GM12878 (cell line): ENCODE results near the gene NEAT1. TPM values are rescaled to one million over a fixed set of nuclear protein-coding genes. Genes with fewer than 3 reads are reported as not detected.

Source experiments
- ATAC-seq: fragments of 200-7000 bp; cut with Tn5 transposase; 3 replicates; pipeline ENCODE4 v1.9.1; 2020; ENCODE audit warnings: mild to moderate bottlenecking, moderate library complexity
- BruUV-seq: library from RNA; stranded (reverse); fragments of 400-500 nt; replicated peaks from 2 replicates; lab custom pipeline; 2021; lab: Mats Ljungman, UMichigan
- CTCF ChIA-PET: fragments of 300-600 bp; sonication (Branson Sonifier 250); formaldehyde crosslinking; extraction: SDS; loops from one replicate; lab custom pipeline; 2021; ENCODE audit warnings: inconsistent platforms; lab: Yijun Ruan, JAX
- POLR2A ChIA-PET: fragments of 350-600 bp; formaldehyde crosslinking; extraction: SDS; loops from one replicate; lab custom pipeline; 2021; ENCODE audit warnings: inconsistent platforms; lab: Charles Lee
- RAD21 ChIA-PET: fragments of 300-600 bp; sonication (Branson Sonifier 250); formaldehyde crosslinking; loops from one replicate; lab custom pipeline; 2023; ENCODE audit warnings: antibody characterized with exemption; ENCODE audit not compliant: unreplicated experiment; lab: Charles Lee
- SMC1A ChIA-PET: fragments of 300-600 bp; sonication (Branson Sonifier 250); formaldehyde crosslinking; loops from one replicate; lab custom pipeline; 2023; ENCODE audit not compliant: unreplicated experiment, uncharacterized antibody; lab: Charles Lee
- DNase-seq: peaks from one replicate; pipeline ENCODE4 v3.0.0-alpha.2; 2011; ENCODE audit warnings: low read depth, low spot score
- FAIRE-seq: peaks from 3 replicates; lab custom pipeline; 2011; peaks lifted over from hg19 to GRCh38; lab: Jason Lieb, UNC
- H2AFZ ChIP-seq: 2 replicates; pipeline ENCODE4 v1.6.0; 2011; ENCODE audit warnings: low read depth, low read length, control low read depth; ENCODE audit not compliant: control insufficient read depth
- H3K27ac ChIP-seq: 2 replicates; pipeline ENCODE4 v1.5.1; 2011; ENCODE audit warnings: control low read depth; ENCODE audit not compliant: control insufficient read depth, insufficient read depth
- H3K27me3 ChIP-seq, 2 experiments: replicated peaks in 1 of 2; 2 replicates each; pipeline versions ENCODE4 v1.6.0 to v1.6.1; 2011; ENCODE audit warnings: low read length in 1 of 2; ENCODE audit not compliant: control insufficient read depth in 2 of 2, insufficient read depth in 2 of 2
- H3K36me3 ChIP-seq, 2 experiments: 2 replicates each; pipeline ENCODE4 v1.5.1; 2011; ENCODE audit warnings: low read length in 1 of 2; ENCODE audit not compliant: control insufficient read depth in 2 of 2, insufficient read depth in 2 of 2
- H3K4me1 ChIP-seq: 2 replicates; pipeline ENCODE4 v1.6.1; 2011; ENCODE audit warnings: mild to moderate bottlenecking, low read length, moderate library complexity, mixed read lengths; ENCODE audit not compliant: control insufficient read depth, insufficient read depth
- H3K4me2 ChIP-seq: 2 replicates; pipeline ENCODE4 v1.6.0; 2011; ENCODE audit warnings: control low read depth; ENCODE audit not compliant: control insufficient read depth, insufficient read depth
- H3K4me3 ChIP-seq: fragments of 200-600 bp; sonication (generic); 2 replicates; pipeline ENCODE4 v1.5.1; 2016
- H3K79me2 ChIP-seq: 2 replicates; pipeline ENCODE4 v1.6.0; 2011; ENCODE audit warnings: low read length; ENCODE audit not compliant: control insufficient read depth, insufficient read depth
- H3K9ac ChIP-seq: 2 replicates; pipeline ENCODE4 v1.8.0; 2011; ENCODE audit warnings: low read length, control low read depth, mixed read lengths; ENCODE audit not compliant: control insufficient read depth, insufficient read depth
- H3K9me3 ChIP-seq: replicated peaks from 3 replicates; pipeline ENCODE4 v1.5.1; 2011; ENCODE audit warnings: mild to moderate bottlenecking, low read length; ENCODE audit not compliant: control insufficient read depth, insufficient read depth
- H4K20me1 ChIP-seq: 2 replicates; pipeline ENCODE4 v1.6.0; 2011; ENCODE audit not compliant: control insufficient read depth, insufficient read depth
- ASH2L ChIP-seq: fragments of 300-600, 200-600 bp; sonication (generic); IDR thresholded peaks from 2 replicates; pipeline ENCODE4 v1.6.1; 2017; ENCODE audit warnings: low read depth, mild to moderate bottlenecking, borderline replicate concordance
- CHD2 ChIP-seq: IDR thresholded peaks from 2 replicates; pipeline ENCODE4 v1.6.1; 2011; ENCODE audit warnings: low read depth, low read length, improper control_type of control experiment, borderline replicate concordance
- ESRRA ChIP-seq: IDR thresholded peaks from 2 replicates; pipeline ENCODE4 v1.6.1; 2012; ENCODE audit warnings: mild to moderate bottlenecking, low read length, improper control_type of control experiment
- FOS ChIP-seq: IDR thresholded peaks from 3 replicates; pipeline ENCODE4 v1.6.1; 2011; ENCODE audit warnings: borderline replicate concordance; ENCODE audit not compliant: insufficient read length; ENCODE audit errors: extremely low read depth
- FOXM1 ChIP-seq: IDR thresholded peaks from 2 replicates; pipeline ENCODE4 v1.6.1; 2012; ENCODE audit warnings: low read depth, mild to moderate bottlenecking, inconsistent platforms, low read length, moderate library complexity
- HCFC1 ChIP-seq: fragments of 150-350 bp; IDR thresholded peaks from 2 replicates; pipeline ENCODE4 v1.6.1; 2014; ENCODE audit warnings: low read length
- HSF1 ChIP-seq: fragments of 150-350 bp; IDR thresholded peaks from 2 replicates; pipeline ENCODE4 v1.6.1; 2014; ENCODE audit warnings: mild to moderate bottlenecking, low read depth, low read length
- LARP7 ChIP-seq: fragments of 450-650 bp; IDR thresholded peaks from 2 replicates; pipeline ENCODE4 v1.6.1; 2017; ENCODE audit warnings: mild to moderate bottlenecking
- MLLT1 ChIP-seq: fragments of 450-650 bp; IDR thresholded peaks from 2 replicates; pipeline ENCODE4 v1.6.1; 2016; ENCODE audit warnings: mild to moderate bottlenecking
- NFYA ChIP-seq: IDR thresholded peaks from 2 replicates; pipeline ENCODE4 v1.6.1; 2011; ENCODE audit warnings: low read depth, mild to moderate bottlenecking, low read length, improper control_type of control experiment, borderline replicate concordance
- PRDM15 ChIP-seq: fragments of 450-650 bp; formaldehyde crosslinking; IDR thresholded peaks from 2 replicates; pipeline ENCODE4 v1.4.0; 2020; ENCODE audit warnings: mild to moderate bottlenecking, moderate library complexity
- REST ChIP-seq: IDR thresholded peaks from 2 replicates; pipeline ENCODE4 v1.6.1; 2012; ENCODE audit warnings: mild to moderate bottlenecking, low read depth, low read length
- SMARCA5 ChIP-seq: fragments of 450-650 bp; IDR thresholded peaks from 2 replicates; pipeline ENCODE4 v1.6.1; 2017; ENCODE audit warnings: mild to moderate bottlenecking
- WGBS: methylation state at CpG from one replicate; pipeline ENCODE4 v1.1.6; 2016; ENCODE audit warnings: low lambda C conversion rate; ENCODE audit not compliant: insufficient replicate concordance, insufficient coverage; ENCODE audit errors: missing lambda C conversion rate; 5-methylcytosine and 5-hydroxymethylcytosine counted together
- in situ Hi-C: fragments of 300-500 bp; cut with MboI; formaldehyde crosslinking; loops from 9 replicates; pipeline ENCODE4 v1.14.3; 2018; ENCODE audit warnings: mixed read lengths
- intact Hi-C: fragments of 100-400 bp; cut with micrococcal nuclease; formaldehyde crosslinking; loops from one replicate; pipeline ENCODE4 v1.14.2; 2022; ENCODE audit not compliant: unreplicated experiment
- polyA plus RNA-seq, 11 experiments: library from polyadenylated mRNA; depleted of rRNA in 4 of 11; unstranded in 6 of 11; stranded (reverse) in 5 of 11; fragments of >200 nt; fragmentation: Nextera tagmentation in 4 of 11; fragmentation: Illumina TruSeq in 1 of 11; extraction: Ambion mirVana in 4 of 11; extraction: Trizol in 1 of 11; gene quantifications; 1 replicate in 1 of 11; 2 replicates in 10 of 11; pipeline versions ENCODE4 v1.2.1 to v1.2.3, GENCODE V29; 2011 to 2016; ENCODE audit warnings: inconsistent platforms in 2 of 11, missing spikeins in 2 of 11, low read depth in 1 of 11
- total RNA-seq, 4 experiments: library from RNA; depleted of rRNA in 3 of 4; stranded (reverse); fragments of >200 nt in 3 of 4; fragmentation: Illumina TruSeq in 1 of 4; extraction: Trizol in 1 of 4; gene quantifications; 2 replicates each; pipeline versions ENCODE4 v1.2.1 to v1.2.3, GENCODE V29; 2013 to 2021

Gene NEAT1
- total and polyA plus RNA-seq, 10 of the 15 experiments (the other 5 are each of a cell fraction or from before 2014, with no cell fraction given): 13.6 to 328 (median 69.4) TPM

- TF ChIP-seq PRDM15 (CRISPR knock-in tag): no peak
- TF ChIP-seq LARP7: no peak
- TF ChIP-seq ASH2L: no peak
- no peak for TF ChIP-seq FOXM1
- TF ChIP-seq, all 136 proteins: peak for 0
These were observed 24.2 kb upstream of the NEAT1 start (continued) for GRCh38 chr11:65398362-65398910.

GRCh38 chr11:65399249-65399648 is 23.3 kb upstream of the NEAT1 start:
- no peak overlapping the region for H3K4me2 ChIP-seq
- no peaks in the 10 kb centered on the region for H4K20me1 ChIP-seq
- no peak overlapping the region for H2AFZ ChIP-seq
- ChIA-PET SMC1A (no interaction called here), POLR2A (no interaction called here), RAD21 (no interaction called here), CTCF (no interaction called here)
- no peak for FAIRE-seq
- peaks cover 7 to 32% of the 10 kb centered on the region in 2 experiments; a peak in 3 of 4 replicates for H3K36me3 ChIP-seq
- no peak for DNase-seq
- H3K4me1 ChIP-seq: peaks cover 11% of the 10 kb centered on the region
- no peak overlapping the region for H3K9ac ChIP-seq
- no peaks in the 10 kb centered on the region for H3K9me3 ChIP-seq
- intact Hi-C loops (no loop called here), in situ Hi-C loops (no loop called here)
- 97% methylated on average over 13 of the region's 13 CpGs for WGBS
- BruUV-seq: no TSS peak
- H3K4me3 ChIP-seq: no peak overlapping the region
- ATAC-seq: no peak
- no peak overlapping the region for H3K27ac ChIP-seq
- H3K79me2 ChIP-seq: no peaks in the 10 kb centered on the region
- no peaks in the 10 kb centered on the region for H3K27me3 ChIP-seq
- no peak for TF ChIP-seq SMARCA5
- no peak for TF ChIP-seq ESRRA
- TF ChIP-seq CHD2: no peak
- TF ChIP-seq HSF1: no peak
- no peak for TF ChIP-seq NFYA
- no peak for TF ChIP-seq HCFC1
- no peak for TF ChIP-seq REST
- TF ChIP-seq MLLT1: no peak
- TF ChIP-seq FOS: no peak
- TF ChIP-seq FOXM1: no peak
